Measurements from ENCODE around the gene BST1.
"Not testable (repeated sequence)": the region's sequence is repeated elsewhere in the genome, so short reads cannot be mapped to it uniquely, and the experiment has no call there.

The BST1 gene

DNA sequence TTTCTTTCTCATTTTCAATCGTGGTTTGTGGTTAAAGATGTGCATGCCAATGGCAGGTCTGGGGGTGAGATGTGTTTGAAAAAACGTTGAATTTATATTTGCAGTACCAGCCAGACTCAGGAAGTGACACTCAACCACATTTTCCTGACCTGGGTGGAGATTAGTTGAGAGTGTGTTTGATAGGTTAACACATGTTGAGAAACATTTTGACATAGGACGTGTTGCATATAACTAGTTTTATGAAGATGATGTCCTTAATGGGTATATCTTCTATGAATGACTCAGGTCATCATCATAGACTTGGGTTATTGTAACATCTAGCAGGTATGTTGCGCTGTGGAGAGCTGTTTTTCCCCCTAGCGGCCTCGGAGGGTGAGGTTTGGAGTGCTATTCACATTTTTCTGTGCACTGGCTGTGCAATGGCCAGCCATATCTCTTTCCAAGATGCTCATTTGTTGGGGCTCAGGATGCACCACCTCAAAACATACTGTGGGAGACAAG is 53.5 kb downstream of the BST1 start:
- no peaks in the 10 kb centered on the region for H3K27me3 ChIP-seq (ENCODE audit: control insufficient read depth, insufficient read depth, low read length)
- H3K36me3 ChIP-seq (ENCODE audit: control insufficient read depth, insufficient read depth, low read length): no peaks in the 10 kb centered on the region
- no peaks in the 10 kb centered on the region for H3K4me1 ChIP-seq (ENCODE audit: control insufficient read depth, insufficient read depth, low read length)
- H3K9ac ChIP-seq (ENCODE audit: low read length): no peak overlapping the region
- H3K9me3 ChIP-seq (ENCODE audit: control insufficient read depth, low read length): no peaks in the 10 kb centered on the region
- no peak overlapping the region for H3K4me3 ChIP-seq (ENCODE audit: low read length)

DNA sequence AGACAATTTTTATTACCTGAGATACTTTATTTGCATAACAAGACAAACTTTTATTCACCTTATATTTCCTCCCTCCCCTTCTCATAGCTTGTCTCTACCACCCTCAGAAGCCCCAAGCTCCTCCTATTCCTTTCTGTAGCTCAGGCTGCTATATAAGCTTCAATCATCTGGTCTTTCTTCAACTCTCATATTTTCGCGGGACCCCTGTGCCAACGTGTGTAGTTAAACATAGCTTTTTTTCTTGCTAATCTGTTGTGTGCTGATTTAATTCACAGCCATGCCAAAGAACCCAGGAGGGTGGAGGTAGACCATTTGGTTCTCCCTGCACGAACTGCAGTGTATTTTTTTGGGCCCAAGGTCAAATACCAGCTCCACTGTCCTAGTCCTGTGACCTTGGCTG is 54.2 kb downstream of the BST1 start:
- Histone ChIP-seq H3K9ac (ENCODE audit: low read length) (no peak overlapping the region), H3K36me3 (ENCODE audit: control insufficient read depth, insufficient read depth, low read length) (no peaks in the 10 kb centered on the region), H3K27me3 (ENCODE audit: control insufficient read depth, insufficient read depth, low read length) (no peaks in the 10 kb centered on the region)

DNA sequence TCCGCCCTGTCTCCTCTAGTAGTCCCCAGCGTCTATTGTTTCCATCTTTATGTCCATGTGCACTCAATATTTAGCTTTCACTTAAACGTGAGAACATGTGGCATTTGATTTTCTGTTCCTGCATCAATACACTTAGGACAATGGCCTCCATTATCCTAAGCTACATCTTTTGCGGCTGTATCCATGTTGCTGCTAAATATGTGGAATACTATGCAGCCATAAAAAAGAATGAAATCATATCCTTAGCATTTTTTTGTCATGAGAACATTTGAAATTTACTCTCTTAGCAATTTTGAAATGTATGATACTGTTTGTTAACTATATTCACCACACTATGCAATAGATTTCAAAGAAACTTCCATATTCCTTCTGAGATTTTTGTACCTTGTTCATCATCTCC is 55.4 kb downstream of the BST1 start:
- H3K4me3 ChIP-seq (ENCODE audit: low read length): no peak overlapping the region
- H3K4me1 ChIP-seq (ENCODE audit: control insufficient read depth, insufficient read depth, low read length): no peaks in the 10 kb centered on the region
- no peaks in the 10 kb centered on the region for H3K9me3 ChIP-seq (ENCODE audit: control insufficient read depth, low read length)
- no peaks in the 10 kb centered on the region for H3K36me3 ChIP-seq (ENCODE audit: control insufficient read depth, insufficient read depth, low read length)
- H3K27me3 ChIP-seq (ENCODE audit: control insufficient read depth, insufficient read depth, low read length): no peaks in the 10 kb centered on the region
- H3K9ac ChIP-seq (ENCODE audit: low read length): no peak overlapping the region

More for the DNA sequence above, 54.2 kb downstream of the BST1 start:
- Histone ChIP-seq H3K4me1 (ENCODE audit: control insufficient read depth, insufficient read depth, low read length) (no peaks in the 10 kb centered on the region), H3K4me3 (ENCODE audit: low read length) (no peak overlapping the region), H3K9me3 (ENCODE audit: control insufficient read depth, low read length) (no peaks in the 10 kb centered on the region)

DNA sequence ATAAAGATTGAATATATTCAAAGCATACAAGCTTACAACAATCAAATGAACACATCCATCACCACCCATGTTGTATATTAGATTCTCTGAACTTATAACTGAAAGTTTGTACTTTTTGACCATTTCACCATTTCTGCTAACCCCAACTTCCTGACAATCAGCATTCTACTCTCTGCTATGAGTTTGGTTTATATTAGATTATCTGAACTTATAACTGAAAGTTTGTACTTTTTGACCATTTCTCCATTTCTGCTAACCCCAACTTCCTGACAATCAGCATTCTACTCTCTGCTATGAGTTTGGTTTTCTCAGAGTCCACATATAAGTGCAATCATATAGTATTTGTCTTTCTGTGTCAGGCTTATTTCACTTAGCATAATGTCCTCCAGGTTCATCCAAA is 59.6 kb downstream of the BST1 start:
- H3K4me3 ChIP-seq (ENCODE audit: low read length); H3K36me3 ChIP-seq (ENCODE audit: control insufficient read depth, insufficient read depth, low read length); H3K4me1 ChIP-seq (ENCODE audit: control insufficient read depth, insufficient read depth, low read length); H3K9ac ChIP-seq (ENCODE audit: low read length); H3K9me3 ChIP-seq (ENCODE audit: control insufficient read depth, low read length); H3K27me3 ChIP-seq (ENCODE audit: control insufficient read depth, insufficient read depth, low read length): not testable (repeated sequence)

DNA sequence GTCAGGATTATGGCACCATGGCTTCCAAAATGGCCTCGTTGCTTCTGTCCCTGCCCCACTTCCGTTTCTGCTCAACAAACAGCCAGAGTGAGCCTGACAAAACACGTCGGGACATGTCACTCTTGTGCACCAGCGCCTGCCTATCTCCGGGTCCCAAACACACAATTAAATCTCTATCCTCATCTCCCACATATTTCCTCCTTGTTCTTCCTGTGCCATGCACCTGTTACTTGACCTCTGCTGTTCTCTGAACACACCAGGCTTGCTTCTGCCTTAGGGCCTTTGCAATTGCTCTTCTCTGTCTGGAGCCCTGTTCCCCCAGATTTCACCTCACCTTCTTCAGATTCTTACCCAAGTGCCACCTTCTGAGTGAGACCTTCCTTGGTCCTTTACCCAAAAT is 62.5 kb downstream of the BST1 start:
- no peaks in the 10 kb centered on the region for H3K4me1 ChIP-seq (ENCODE audit: control insufficient read depth, insufficient read depth, low read length)
- no peak overlapping the region for H3K4me3 ChIP-seq (ENCODE audit: low read length)
- H3K9ac ChIP-seq (ENCODE audit: low read length): no peak overlapping the region
- no peaks in the 10 kb centered on the region for H3K36me3 ChIP-seq (ENCODE audit: control insufficient read depth, insufficient read depth, low read length)
- H3K27me3 ChIP-seq (ENCODE audit: control insufficient read depth, insufficient read depth, low read length): no peaks in the 10 kb centered on the region
- no peaks in the 10 kb centered on the region for H3K9me3 ChIP-seq (ENCODE audit: control insufficient read depth, low read length)

DNA sequence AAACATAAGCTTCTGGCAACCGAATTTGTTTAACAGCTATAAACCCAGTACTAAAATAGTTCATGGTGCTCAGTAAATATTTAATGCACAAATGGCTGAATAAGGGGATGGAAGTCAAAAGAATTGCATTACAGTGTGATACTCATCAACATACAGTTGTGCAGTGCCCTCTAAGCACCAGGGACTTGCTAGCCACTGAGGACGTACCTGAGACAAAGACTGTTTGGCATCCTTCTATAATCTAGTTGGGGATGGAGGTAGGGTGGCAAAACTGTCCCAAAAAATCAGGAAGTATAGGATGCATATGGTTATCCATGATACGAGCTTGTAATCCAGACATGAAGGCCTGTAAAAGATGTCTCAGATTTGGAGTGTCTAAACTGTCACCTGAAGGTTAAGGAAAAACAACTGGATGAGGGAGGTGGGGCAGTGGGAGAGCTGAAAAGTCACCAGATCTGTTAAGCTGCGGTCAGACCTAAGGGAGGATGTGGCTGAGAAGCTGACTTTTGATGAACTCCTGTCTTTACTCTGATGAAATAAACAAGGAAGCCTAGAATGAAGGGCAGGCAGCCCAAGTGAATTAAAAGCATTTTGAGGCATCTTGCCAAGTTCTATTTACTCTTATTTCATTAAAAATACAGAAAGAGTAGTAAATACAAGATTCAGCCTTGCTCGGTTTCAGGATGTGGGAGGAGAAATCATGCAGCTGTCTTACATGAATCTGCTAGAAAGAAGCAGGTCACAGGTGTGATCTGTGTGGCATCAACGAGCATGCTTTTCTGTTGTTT is 63.2 kb downstream of the BST1 start:
- Histone ChIP-seq H3K4me3 (ENCODE audit: low read length) (no peak overlapping the region), H3K27me3 (ENCODE audit: control insufficient read depth, insufficient read depth, low read length) (no peaks in the 10 kb centered on the region), H3K36me3 (ENCODE audit: control insufficient read depth, insufficient read depth, low read length) (no peaks in the 10 kb centered on the region), H3K4me1 (ENCODE audit: control insufficient read depth, insufficient read depth, low read length) (no peaks in the 10 kb centered on the region), H3K9ac (ENCODE audit: low read length) (no peak overlapping the region), H3K9me3 (ENCODE audit: control insufficient read depth, low read length) (no peaks in the 10 kb centered on the region)

DNA sequence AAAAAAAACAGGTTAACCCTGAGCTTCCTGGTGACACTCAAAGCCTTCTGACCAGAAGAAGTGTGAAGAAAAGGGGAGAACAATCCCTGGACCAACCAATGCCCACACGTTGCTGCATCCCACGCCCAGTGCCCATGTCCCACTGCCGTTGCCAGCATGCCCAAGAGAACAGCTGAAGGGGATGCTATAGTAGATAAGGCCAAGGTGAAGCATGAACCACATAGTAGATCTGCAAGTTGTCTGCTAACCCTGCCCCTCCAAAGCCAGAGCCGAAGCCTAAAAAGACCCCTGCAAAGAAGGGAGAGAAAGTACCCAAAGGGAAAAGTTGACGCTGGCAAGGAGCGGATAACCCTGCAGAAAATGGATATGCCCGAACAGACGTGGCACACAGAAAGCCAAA is 64.0 kb downstream of the BST1 start:
- H3K27me3 ChIP-seq (ENCODE audit: control insufficient read depth, insufficient read depth, low read length): no peaks in the 10 kb centered on the region
- no peak overlapping the region for H3K4me3 ChIP-seq (ENCODE audit: low read length)
- peaks cover 5% of the 10 kb centered on the region for H3K4me1 ChIP-seq (ENCODE audit: control insufficient read depth, insufficient read depth, low read length)
- H3K36me3 ChIP-seq (ENCODE audit: control insufficient read depth, insufficient read depth, low read length): no peaks in the 10 kb centered on the region
- no peak overlapping the region for H3K9ac ChIP-seq (ENCODE audit: low read length)
- H3K9me3 ChIP-seq (ENCODE audit: control insufficient read depth, low read length): no peaks in the 10 kb centered on the region

DNA sequence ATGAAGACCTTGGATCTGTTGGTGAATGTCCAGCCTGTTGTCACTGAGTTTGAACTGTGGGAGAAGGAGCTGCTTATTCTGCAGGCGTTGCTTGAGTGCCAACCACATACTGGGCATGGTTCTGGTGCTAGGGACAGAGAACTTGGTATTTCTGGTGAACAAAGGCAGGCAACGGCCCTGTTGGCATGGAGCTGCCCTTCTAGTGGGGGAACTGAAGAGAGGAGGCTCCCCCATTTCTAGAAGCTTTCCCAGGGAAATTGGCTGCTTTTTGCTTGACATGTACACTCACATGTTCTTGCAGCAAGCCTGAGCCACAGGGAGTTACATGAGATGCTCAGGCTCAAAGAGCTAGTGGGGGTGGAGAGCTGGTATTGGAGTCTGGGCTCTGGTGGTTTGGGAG is 66.3 kb downstream of the BST1 start:
- no peak overlapping the region for H3K9ac ChIP-seq (ENCODE audit: low read length)
- H3K9me3 ChIP-seq (ENCODE audit: control insufficient read depth, low read length): no peaks in the 10 kb centered on the region

DNA sequence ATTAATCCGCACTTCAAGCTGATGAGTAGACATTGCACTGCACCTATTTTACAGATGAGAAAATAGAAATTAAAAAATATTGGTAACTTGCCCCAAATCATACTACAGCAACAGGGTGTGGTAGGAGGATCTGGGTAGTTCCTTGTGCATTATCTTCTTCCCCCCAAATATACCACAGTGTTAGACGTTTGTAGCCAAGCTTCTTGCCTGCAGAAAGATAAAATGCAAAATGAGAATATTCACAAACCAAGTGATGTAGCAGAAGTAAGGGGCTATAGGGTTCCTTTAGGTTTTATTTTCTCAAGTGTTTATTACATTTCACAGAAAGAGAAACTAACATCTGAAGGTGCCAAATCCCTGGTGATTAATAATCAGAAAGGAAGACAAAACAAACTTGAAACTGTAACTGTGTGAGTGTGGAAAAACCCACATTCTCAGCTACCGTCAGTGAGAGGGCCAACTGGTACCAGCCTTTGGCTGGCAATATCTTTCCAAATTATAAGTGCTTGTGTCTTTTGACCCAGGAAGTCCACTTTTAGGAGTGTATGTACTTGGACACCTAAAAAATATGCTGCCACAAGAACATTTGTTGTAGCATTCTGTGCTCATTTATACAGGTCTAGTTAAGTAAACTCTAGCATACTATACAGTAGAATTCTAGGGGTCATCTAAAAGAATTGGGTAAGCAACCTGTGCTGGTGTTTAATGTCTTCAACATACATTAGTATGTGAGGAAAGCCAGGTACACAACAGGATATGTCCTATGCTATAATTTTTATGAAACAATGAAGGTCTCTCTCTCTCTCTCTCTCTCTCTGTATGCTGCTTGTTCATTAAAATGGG is 68.6 kb downstream of the BST1 start:
- H3K9me3 ChIP-seq (ENCODE audit: control insufficient read depth, low read length): no peaks in the 10 kb centered on the region
- no peak overlapping the region for H3K9ac ChIP-seq (ENCODE audit: low read length)
- H3K4me3 ChIP-seq (ENCODE audit: low read length): no peak overlapping the region
- H3K27me3 ChIP-seq (ENCODE audit: control insufficient read depth, insufficient read depth, low read length): no peaks in the 10 kb centered on the region
- H3K36me3 ChIP-seq (ENCODE audit: control insufficient read depth, insufficient read depth, low read length): no peaks in the 10 kb centered on the region
- H3K4me1 ChIP-seq (ENCODE audit: control insufficient read depth, insufficient read depth, low read length): peaks cover 24% of the 10 kb centered on the region

More for the DNA sequence above, 66.3 kb downstream of the BST1 start:
- Histone ChIP-seq H3K4me3 (ENCODE audit: low read length) (no peak overlapping the region), H3K4me1 (ENCODE audit: control insufficient read depth, insufficient read depth, low read length) (peaks cover 20% of the 10 kb centered on the region), H3K27me3 (ENCODE audit: control insufficient read depth, insufficient read depth, low read length) (no peaks in the 10 kb centered on the region), H3K36me3 (ENCODE audit: control insufficient read depth, insufficient read depth, low read length) (no peaks in the 10 kb centered on the region)

DNA sequence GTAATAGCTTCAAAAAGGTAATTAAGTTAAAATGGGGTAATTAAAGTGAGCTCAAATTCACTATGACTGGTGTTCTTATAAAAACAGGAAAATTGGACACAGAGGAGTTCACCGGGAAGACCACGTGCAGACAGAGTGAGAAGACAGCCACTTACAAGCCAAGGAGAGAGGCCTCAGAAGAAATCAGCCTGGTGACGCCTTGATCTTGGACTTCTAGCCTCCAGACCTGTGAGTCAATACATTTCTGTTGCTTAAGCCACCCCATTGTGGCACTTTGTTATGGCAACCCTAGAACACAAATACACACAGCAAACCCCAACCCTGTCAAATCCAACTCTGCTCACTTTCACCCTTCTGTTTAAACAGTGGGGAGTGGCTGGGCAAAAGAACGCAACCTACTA is 71.2 kb downstream of the BST1 start:
- no peak overlapping the region for H3K9ac ChIP-seq (ENCODE audit: low read length)
- H3K36me3 ChIP-seq (ENCODE audit: control insufficient read depth, insufficient read depth, low read length): no peaks in the 10 kb centered on the region
- no peak overlapping the region for H3K4me3 ChIP-seq (ENCODE audit: low read length)
- peaks cover 29% of the 10 kb centered on the region for H3K4me1 ChIP-seq (ENCODE audit: control insufficient read depth, insufficient read depth, low read length)
- H3K9me3 ChIP-seq (ENCODE audit: control insufficient read depth, low read length): no peaks in the 10 kb centered on the region
- H3K27me3 ChIP-seq (ENCODE audit: control insufficient read depth, insufficient read depth, low read length): peaks cover 11% of the 10 kb centered on the region

DNA sequence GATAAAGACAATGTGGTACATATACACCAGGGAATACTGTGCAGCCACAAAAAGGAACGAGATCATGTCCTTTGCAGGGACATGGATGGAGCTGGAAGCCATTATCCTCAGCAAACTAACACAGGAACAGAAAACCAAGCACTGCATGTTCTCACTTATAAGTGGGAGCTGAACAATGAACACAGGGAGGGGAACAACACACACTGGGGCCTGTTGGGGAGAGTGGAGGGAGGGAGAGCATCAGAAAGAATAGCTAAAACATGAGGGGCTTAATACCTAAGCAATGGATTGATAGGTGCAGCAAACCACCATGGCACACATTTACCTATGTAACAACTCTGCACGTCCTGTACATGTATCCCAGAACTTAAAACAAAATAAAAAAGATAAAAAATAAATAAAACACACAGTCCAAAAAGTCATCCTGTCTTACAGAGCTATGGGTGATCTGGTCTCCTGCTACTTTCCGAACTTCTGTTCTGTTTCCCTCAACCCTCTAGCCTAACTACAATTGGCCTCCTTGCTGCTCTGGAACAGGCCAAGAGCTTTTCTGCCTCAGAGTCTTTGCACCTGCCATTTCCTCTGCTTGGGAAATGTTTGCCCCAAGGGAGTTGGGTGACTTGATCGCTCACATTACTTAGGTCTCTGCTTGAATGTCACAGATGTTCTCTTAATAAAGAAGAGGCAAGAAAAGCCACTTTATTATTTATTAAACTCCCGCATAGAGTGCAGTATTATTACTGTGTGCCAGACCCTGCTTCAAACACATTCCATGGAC is 74.2 kb downstream of the BST1 start:
- Histone ChIP-seq H3K9ac (ENCODE audit: low read length) (no peak overlapping the region), H3K4me3 (ENCODE audit: low read length) (no peak overlapping the region), H3K36me3 (ENCODE audit: control insufficient read depth, insufficient read depth, low read length) (no peaks in the 10 kb centered on the region), H3K9me3 (ENCODE audit: control insufficient read depth, low read length) (no peaks in the 10 kb centered on the region), H3K27me3 (ENCODE audit: control insufficient read depth, insufficient read depth, low read length) (peaks cover 16% of the 10 kb centered on the region), H3K4me1 (ENCODE audit: control insufficient read depth, insufficient read depth, low read length) (peaks cover 26% of the 10 kb centered on the region)

Data from mucosa of stomach (tissue), 1 donor.